NCI-H2227 (cell line): ENCODE data around the gene ELP4.
A peak's percentile ranks its signal among the peaks of the same experiment; 100 is the strongest.
"Not testable (repeated sequence)": the region's sequence is repeated elsewhere in the genome, so short reads cannot be mapped to it uniquely, and the experiment has no call there.

Experiments
- DNase-seq: peaks from one replicate; lab custom pipeline; 2025; ENCODE audit not compliant: unreplicated experiment; lab: John Stamatoyannopoulos, UW

ELP4 gene

DNA sequence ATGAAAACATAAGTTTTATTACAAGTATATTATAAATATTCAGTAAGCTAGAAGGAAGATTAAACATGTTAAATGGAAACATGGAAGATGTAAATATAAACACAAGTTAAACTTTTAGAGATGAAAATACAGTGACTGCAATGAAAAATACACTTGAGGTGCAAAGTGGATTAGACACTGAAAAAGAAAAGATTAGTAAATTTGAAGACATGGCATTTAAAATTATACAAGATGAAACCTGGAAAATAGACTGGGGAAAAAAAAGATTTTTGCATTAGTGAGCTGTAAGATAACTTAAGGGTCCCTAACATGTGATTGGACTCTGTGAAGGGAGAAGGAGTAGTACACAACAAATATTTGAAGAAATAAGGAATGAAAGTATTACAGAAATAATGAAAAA is 33.3 kb downstream of the ELP4 start:
- DNase-seq: no peak

GRCh38 chr11:31555938-31556337 is 46.4 kb downstream of the ELP4 start:
- DNase-seq: peak; percentile 27

GRCh38 chr11:31558001-31558400 is 48.4 kb downstream of the ELP4 start:
- DNase-seq: no peak

- no peak for DNase-seq
Observed at GRCh38 chr11:31560842-31561476, 51.4 kb downstream of the ELP4 start.

DNA sequence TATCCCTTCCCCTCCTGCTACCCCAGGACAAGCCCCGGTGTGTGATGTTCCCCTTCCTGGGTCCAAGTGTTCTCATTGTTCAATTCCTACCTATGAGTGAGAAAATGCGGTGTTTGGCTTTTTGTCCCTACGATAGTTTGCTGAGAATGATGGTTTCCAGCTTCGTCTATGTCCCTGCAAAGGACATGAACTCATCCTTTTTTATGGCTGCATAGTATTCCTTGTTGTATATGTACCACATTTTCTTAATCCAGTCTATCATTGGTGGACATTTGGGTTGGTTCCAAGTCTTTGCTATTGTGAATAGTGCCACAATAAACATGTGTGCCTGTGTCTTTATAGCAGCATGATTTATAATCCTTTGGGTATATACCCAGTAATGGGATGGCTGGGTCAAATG is 55.0 kb downstream of the ELP4 start:
- not testable (repeated sequence) for DNase-seq

DNA sequence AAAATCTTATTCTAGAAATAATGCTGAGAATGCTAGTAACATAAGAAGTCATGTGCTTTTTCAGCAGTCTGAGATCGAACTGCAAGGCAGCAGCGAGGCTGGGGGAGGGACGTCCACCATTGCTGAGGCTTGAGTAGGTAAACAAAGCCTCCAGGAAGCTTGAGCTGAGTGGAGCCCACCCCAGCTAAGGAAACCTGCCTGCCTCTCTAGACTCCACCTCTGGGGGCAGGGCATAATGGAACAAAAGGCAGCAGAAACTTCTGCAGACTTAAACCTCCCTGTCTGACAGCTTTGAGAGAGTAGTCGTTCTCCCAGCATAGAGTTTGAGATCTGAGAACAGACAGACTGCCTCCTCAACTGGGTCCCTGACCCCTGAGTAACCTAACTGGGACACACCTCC is 64.6 kb downstream of the ELP4 start:
- DNase-seq: not testable (repeated sequence)

DNA sequence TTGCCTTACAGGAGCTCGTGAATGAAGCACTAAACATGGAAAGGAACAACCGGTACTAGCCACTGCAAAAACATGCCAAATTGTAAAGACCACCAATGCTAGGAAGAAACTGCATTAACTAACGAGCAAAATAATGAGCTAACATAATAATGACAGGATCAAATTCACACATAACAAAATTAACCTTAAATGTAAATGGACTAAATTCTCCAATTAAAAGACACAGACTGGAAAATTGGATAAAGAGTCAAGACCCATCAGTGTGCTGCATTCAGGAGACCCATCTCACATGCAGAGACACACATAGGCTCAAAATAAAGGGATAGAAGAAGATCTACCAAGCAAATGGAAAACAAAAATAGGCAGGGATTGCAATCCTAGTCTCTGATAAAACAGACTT is 66.2 kb downstream of the ELP4 start:
- not testable (repeated sequence) for DNase-seq

- DNase-seq: not testable (repeated sequence)
Observed at GRCh38 chr11:31579412-31579811, 69.8 kb downstream of the ELP4 start.

DNA sequence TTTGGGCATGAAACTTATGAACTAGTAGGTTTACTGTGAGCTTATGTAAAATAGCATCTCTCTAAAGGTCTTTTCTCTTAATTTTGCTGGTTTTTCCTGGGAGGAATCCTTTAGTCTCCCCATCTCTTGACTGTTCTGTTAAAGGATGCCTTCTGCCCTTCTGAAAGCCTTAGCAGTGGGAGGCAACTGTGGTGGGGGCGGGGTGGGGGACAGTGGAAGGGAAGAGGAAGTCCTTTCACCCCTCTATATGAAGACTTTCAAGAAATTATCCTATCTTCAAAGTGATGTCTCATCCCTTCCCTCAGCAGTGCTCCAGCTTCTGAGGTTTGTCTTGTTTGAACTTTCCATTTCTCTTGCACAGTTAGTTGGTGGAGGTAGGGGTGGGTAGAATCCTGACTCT is 73.1 kb downstream of the ELP4 start:
- DNase-seq: no peak

DNA sequence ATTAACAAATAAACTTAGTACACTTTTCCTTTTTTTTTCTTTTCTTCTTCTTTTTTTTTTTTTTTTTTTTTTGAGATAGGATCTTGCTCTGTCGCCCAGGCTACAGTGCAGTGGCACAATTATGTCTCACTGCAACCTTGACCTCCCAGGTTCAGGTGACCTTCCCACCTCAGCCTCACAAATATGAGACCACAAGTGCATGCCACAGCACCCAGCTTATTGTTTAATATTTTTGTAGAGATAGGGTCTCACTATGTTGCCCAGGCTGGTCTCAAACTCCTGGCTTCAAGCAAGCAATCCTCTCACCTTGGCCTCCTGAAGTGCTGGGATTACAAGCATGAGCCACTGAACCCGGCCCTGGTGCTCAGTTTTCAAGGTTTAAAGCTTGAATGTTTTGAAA is 88.9 kb downstream of the ELP4 start:
- no peak for DNase-seq

- no peak for DNase-seq
Observed at GRCh38 chr11:31601635-31602282, 92.2 kb downstream of the ELP4 start.

DNA sequence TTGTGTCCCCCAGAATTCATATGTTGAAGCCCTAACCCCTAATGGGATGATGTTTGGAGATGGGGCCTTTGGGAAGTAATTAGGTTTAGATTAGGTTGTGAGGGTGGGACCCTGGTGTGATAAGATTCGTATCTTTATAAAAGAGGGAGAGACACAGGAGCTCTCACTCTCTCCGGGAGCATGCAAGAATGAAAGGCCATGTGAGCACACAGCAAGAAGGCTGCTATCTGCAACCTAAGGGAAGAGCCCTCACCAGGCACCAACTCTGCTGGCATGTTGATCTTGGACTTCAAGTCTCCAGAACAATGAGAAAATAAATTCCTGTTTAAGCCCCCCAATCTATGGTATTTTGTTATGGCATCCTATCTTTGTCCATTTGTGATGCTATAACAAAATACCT is 97.3 kb downstream of the ELP4 start:
- no peak for DNase-seq

DNA sequence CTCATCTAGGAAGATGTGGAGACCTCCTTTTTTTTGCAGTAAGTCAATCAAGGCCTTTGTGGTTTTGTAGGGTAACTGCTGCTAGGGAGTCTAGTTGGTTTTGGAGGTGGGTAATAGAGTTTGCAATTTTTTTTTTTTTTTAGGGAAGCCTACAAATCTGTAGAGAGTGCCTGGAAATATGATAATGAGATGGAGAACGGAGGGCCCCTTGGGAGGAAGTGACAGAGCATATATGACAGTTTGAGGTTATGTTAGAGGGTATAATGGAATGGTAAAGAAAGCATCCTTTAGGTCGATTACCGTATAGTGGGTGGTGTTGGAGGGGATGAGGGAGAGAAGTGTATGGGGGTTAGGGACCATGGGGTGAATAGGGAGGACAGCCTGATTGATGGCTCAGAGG is 98.3 kb downstream of the ELP4 start:
- no peak for DNase-seq

DNA sequence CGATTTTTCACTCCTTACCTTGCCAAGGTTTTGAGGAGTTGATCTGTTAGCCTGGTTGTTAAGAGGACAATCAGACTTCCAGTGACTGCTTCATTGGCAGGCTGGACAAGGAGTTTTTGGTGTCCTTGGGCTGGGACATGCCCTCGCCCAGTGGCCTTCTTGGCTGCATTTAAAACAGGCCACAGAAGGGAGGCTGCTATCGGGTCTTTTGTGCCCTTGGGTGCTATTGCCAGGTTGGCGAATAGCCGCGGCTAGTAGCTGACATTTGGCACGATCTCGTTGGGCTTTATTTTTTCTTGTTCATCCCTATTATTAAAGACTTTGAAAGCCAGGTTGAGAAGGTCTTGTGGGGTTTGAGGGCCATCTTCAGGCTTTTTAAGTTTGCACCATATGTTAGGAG is 99.4 kb downstream of the ELP4 start:
- no peak for DNase-seq

DNA sequence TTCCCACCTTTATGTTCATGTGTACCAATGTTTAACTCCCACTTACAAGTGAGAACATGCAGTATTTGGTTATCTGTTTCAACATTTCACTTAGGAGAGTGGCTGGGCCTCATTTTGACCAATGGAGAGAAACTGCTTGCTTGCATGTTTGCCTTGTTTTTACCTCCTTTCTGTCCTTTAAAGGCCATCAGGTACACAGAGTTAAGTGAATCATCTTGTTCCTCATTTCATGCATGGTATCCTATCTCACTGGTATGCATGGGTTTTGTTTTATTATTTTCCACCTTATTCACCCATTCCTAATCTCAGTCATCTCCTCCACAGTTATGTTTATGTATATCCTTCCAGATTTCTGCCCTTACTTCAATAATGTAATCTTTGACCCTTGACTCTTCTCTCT is 101.0 kb downstream of the ELP4 start:
- no peak for DNase-seq

- no peak for DNase-seq
Observed at GRCh38 chr11:31617246-31617645, 107.7 kb downstream of the ELP4 start.

DNA sequence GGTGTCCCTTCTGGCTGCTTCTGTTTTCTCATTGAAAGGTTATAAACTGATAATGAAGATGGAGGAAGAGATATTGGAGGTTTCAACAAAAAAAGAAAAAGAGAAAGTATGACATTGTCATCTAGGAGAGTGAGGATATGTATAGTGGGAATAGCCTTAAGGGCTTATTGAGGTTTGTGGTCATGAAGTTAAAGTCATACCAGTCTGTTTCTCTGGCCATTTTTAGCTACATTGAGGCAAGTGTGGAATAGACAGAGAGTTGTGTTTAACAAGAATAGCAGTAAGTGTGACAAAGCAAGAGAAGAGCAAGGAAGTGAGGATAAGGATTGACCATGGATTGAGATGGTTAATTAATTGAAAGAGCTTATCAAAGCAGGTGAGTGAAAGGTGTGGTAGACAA is 110.4 kb downstream of the ELP4 start:
- no peak for DNase-seq

DNA sequence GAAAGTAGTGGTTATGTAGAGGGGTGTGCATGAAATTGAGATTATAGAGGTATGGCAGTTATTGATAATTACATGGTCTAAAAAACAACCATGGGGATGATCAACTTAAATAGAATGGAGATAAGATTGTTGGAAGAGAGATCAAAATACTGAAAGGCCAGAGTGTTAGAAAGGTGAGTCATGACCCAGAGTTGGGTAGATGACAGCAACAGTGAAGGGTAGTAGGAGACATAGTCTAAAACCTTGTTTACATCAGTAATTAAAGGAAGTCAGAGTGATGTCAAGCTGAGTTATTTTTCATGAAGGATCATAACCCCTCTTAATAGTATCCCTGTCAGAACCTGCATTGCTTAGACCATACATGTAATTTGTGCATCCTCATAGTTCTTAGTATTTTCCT is 110.9 kb downstream of the ELP4 start:
- no peak for DNase-seq

- DNase-seq: no peak
Observed at GRCh38 chr11:31625868-31626267, 116.3 kb downstream of the ELP4 start.

DNA sequence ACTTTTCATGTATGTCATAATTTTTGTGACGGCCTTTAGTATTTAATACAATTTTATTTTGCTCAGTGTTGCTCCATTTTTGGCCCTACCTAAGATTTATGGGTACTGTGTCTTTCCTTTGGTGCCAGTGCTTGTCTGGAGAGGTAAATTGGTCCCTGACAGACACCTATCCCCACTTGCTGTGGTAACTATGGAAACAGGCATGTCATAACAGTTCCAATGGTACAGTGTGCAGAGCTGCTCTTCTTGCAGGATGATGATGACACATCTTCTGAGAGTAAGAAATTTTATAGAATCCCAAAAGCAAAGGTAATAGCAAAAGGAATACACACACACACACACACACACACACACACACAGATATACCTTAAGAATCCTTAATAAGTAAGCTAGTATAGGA is 118.5 kb downstream of the ELP4 start:
- DNase-seq: peak; percentile 63

DNA sequence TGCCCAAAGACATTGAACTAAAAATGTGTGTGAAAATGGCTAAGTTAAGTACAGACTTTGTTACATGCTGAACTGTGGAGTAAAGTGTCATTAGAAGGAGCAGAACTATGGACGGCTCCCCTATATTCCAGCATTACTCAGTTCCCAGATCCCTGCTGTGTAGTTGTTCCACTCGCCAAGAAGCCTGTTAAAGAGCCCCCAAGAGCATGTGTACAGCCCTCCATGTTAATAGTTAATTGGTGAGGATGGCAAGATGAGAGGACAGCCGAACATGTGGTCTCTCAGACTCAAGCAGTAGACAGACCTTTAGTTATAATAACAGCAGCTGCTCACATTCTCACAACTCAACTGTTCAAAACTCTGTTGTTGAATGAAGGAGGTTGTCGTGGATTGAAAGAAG is 127.4 kb downstream of the ELP4 start:
- DNase-seq: peak; percentile 31

DNA sequence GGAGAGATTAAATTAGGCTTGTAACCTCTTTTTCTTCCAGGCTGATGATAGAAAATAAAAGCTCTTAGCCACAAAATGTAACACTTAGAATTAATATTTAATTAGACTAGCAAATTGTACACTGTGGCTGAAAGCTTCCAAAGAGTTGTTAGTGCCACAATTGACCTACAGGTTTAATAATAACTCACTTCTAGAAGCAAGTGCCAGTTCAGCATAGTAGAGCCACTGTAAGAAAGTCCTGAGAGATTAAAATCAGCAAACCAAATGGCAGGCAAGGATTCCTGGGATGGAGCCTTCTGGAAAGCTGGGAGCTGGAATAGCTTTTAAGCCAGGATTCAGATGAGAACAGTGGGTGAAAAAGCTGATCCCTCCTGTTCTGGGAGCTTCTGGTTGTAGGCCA is 131.0 kb downstream of the ELP4 start:
- DNase-seq: no peak

- DNase-seq: peak; percentile 78
Observed at GRCh38 chr11:31641477-31642062, 132.0 kb downstream of the ELP4 start.
